ENCODE measurements around the gene ZNF334. TPM values are rescaled to one million over a fixed set of nuclear protein-coding genes. Genes with fewer than 3 reads are reported as not detected.

Gene ZNF334
- total and polyA plus RNA-seq, 2 donors = 2.6 to 20.5 TPM

DNA sequence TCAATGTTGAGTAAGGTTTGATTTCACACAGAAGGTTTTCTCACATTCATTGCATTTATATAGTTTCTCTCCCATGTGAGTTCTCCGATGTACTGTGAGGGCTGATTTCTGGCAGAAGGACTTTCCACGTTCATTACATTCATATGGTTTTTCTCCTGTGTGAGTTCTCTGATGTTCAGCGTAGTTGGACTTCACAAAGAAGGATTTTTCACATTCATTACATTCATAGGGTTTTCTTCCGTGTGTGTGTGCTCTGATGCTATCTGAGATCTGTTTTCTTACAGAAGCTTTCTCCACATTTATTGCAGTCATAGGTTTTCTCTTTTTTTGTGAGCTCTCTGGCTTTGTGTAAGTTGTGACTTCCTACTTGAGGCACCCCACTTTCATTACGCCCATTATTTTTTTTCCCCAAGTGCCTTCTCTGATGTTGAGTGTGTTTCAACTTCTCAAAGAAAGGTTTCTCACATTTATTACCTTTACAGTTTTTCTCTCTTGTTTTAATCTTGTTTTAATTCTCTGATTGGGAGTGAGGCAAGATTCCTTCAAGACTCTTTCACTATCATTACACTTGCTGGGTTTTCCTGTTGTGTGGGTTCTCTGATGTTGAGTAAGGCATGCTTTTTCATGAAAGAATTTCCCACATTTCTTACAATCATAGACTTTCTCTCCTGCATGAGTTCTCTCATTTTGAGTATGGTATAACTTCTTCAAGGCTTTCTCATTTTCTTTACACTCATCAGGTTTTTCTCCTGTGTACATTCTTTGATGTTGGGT is 56.9 kb downstream of the ZNF334 start:
- WGBS = 92% methylated on average over 5 of the region's 5 CpGs
- Histone ChIP-seq H3K4me3 (ENCODE audit: low read depth, low read length) (no peak overlapping the region), H3K4me1 (ENCODE audit: insufficient read depth) (no peaks in the 10 kb centered on the region), H3K36me3 (ENCODE audit: insufficient read depth) (no peaks in the 10 kb centered on the region), H3K27ac (ENCODE audit: low read depth) (no peak overlapping the region)
- no peak for DNase-seq (ENCODE audit: extremely low spot score)

DNA sequence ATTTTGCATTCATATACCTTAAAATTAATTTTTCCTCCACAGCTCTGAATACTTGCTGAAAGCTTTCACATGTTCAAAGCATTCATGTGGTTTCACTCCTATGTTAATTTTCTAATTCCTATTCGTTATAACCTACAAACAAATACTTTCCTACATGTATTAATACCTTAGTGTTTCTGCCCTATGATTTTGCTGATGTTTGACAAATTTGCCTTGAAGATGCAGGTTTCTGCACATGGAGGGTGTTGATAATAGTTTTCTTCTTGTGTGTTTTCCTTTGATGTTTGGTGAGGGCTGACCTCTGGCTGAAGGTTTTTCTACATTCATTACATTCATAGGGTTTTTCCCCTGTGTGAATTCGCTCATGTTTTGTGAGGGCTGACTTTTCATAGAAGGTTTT is 57.6 kb downstream of the ZNF334 start:
- no peak for DNase-seq (ENCODE audit: extremely low spot score)
- H3K4me3 ChIP-seq (ENCODE audit: low read depth, low read length) = no peak overlapping the region
- H3K4me1 ChIP-seq (ENCODE audit: insufficient read depth) = no peaks in the 10 kb centered on the region
- 93% methylated on average over 2 of the region's 2 CpGs for WGBS
- H3K27ac ChIP-seq (ENCODE audit: low read depth) = no peak overlapping the region
- no peaks in the 10 kb centered on the region for H3K36me3 ChIP-seq (ENCODE audit: insufficient read depth)

Other genes with a start within 250 kb of the ZNF334 start
- gene CDH22, start 205.1 kb downstream of the ZNF334 start, total RNA-seq = 0.21 TPM
- 0.04 TPM for gene CDH22, start 205.1 kb downstream of the ZNF334 start, polyA plus RNA-seq
- 41.6 TPM for gene ELMO2, start 106.9 kb downstream of the ZNF334 start, total RNA-seq
- 31.2 TPM for gene ELMO2, start 106.9 kb downstream of the ZNF334 start, polyA plus RNA-seq
- not detected for gene OCSTAMP, start 37.1 kb upstream of the ZNF334 start, total RNA-seq
- not detected for gene OCSTAMP, start 37.1 kb upstream of the ZNF334 start, polyA plus RNA-seq
- 5.4 TPM for gene SLC13A3, start 137.9 kb upstream of the ZNF334 start, total RNA-seq
- gene SLC13A3, start 137.9 kb upstream of the ZNF334 start, polyA plus RNA-seq = 0.77 TPM
- gene TP53RK, start 175.9 kb upstream of the ZNF334 start, total RNA-seq = 21.5 TPM
- gene TP53RK, start 175.9 kb upstream of the ZNF334 start, polyA plus RNA-seq = 11.8 TPM
- 36.6 TPM for gene SLC2A10, start 196.1 kb upstream of the ZNF334 start, total RNA-seq
- gene SLC2A10, start 196.1 kb upstream of the ZNF334 start, polyA plus RNA-seq = 12.0 TPM